Cardiac muscle cell (in vitro differentiated cells and primary cell): Measurements from ENCODE around the gene ALOX15B. TPM values are rescaled to one million over a fixed set of nuclear protein-coding genes. Genes with fewer than 3 reads are reported as not detected.

Experiments
- DNase-seq, 2 donors: peaks; one replicate each; pipeline versions ENCODE4 v3.0.0 to v3.0.0-alpha.2; 2010 to 2017; ENCODE audit warnings: low read depth in 1 of 2, low spot score in 1 of 2
- H3K27ac ChIP-seq: fragments of 200-600 bp; sonication (generic); 2 replicates; pipeline ENCODE4 v1.5.1; 2016
- H3K27me3 ChIP-seq: fragments of 200-600 bp; sonication (generic); 2 replicates; pipeline ENCODE4 v1.6.0; 2016; ENCODE audit warnings: control low read depth
- H3K36me3 ChIP-seq: fragments of 200-600 bp; sonication (generic); 2 replicates; pipeline ENCODE4 v1.5.1; 2016; ENCODE audit warnings: control low read depth
- H3K4me1 ChIP-seq: fragments of 200-600 bp; sonication (generic); 2 replicates; pipeline ENCODE4 v1.8.1; 2017; ENCODE audit warnings: low read depth, mild to moderate bottlenecking, mixed run types
- H3K4me3 ChIP-seq: fragments of 200-600 bp; sonication (generic); 2 replicates; pipeline ENCODE4 v1.5.1; 2016; ENCODE audit warnings: mild to moderate bottlenecking
- H3K9me3 ChIP-seq: fragments of 200-600 bp; sonication (generic); 2 replicates; pipeline ENCODE4 v1.5.1; 2017; ENCODE audit warnings: low read depth, mild to moderate bottlenecking, control low read depth
- CTCF ChIP-seq: IDR thresholded peaks from 2 replicates; pipeline ENCODE4 v1.5.1; 2012; ENCODE audit warnings: low read depth, mild to moderate bottlenecking, low read length
- polyA plus RNA-seq: library from polyadenylated mRNA; unstranded; fragments of >200 nt; fragmentation: Nextera tagmentation; extraction: Ambion mirVana; gene quantifications from 2 replicates; pipeline ENCODE4 v1.2.1, GENCODE V29; 2016
- total RNA-seq: library from RNA; depleted of rRNA; stranded (reverse); fragments of >200 nt; gene quantifications from 2 replicates; pipeline ENCODE4 v1.2.3, GENCODE V29; 2016

ALOX15B gene
- total and polyA plus RNA-seq, 2 experiments from 2014 or later = 0.12 to 0.33 TPM

GRCh38 chr17:8046929-8047768 lies 8.3 kb downstream of the ALOX15B start:
- no peak for DNase-seq
- Histone ChIP-seq H3K4me3 (no peak overlapping the region), H3K27ac (no peak overlapping the region), H3K4me1 (no peaks in the 10 kb centered on the region), H3K36me3 (no peaks in the 10 kb centered on the region), H3K27me3 (peaks cover 6% of the 10 kb centered on the region), H3K9me3 (no peaks in the 10 kb centered on the region)
- TF ChIP-seq CTCF = no peak

GRCh38 chr17:8047769-8048110 lies 8.9 kb downstream of the ALOX15B start:
- Histone ChIP-seq H3K4me3 (no peak overlapping the region), H3K27me3 (peaks cover 9% of the 10 kb centered on the region), H3K27ac (no peak overlapping the region), H3K36me3 (no peaks in the 10 kb centered on the region), H3K9me3 (no peaks in the 10 kb centered on the region), H3K4me1 (no peaks in the 10 kb centered on the region)
- TF ChIP-seq CTCF = no peak
- no peak for DNase-seq

- Histone ChIP-seq H3K36me3 (no peaks in the 10 kb centered on the region), H3K9me3 (no peaks in the 10 kb centered on the region), H3K27me3 (peaks cover 9% of the 10 kb centered on the region), H3K27ac (no peak overlapping the region), H3K4me1 (no peaks in the 10 kb centered on the region), H3K4me3 (no peak overlapping the region)
- no peak for TF ChIP-seq CTCF
- DNase-seq = no peak
These were observed 9.4 kb downstream of the ALOX15B start for GRCh38 chr17:8048236-8048635.

DNA sequence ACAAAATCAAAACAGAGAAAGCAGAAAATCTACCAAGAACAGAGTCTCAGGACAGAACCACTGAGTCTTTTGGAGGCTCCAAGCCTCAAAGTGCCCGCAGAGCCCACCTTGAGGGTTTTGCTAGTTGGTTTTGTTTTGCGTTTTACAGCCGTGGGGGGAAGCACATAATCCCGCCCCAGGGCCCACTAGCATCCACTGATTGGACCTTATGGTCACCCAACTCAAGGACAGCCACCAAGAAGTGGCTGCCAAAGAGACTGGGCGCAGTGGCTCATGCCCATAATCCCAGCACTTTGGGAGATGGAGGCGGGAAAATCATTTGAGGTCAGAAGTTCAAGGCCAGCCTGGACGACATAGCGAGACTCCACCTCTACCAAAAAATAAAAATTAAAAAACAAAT lies 9.9 kb downstream of the ALOX15B start:
- Histone ChIP-seq H3K9me3 (no peaks in the 10 kb centered on the region), H3K4me3 (no peak overlapping the region), H3K4me1 (no peaks in the 10 kb centered on the region), H3K27ac (no peak overlapping the region), H3K36me3 (no peaks in the 10 kb centered on the region), H3K27me3 (peaks cover 9% of the 10 kb centered on the region)
- TF ChIP-seq CTCF = no peak
- no peak for DNase-seq

GRCh38 chr17:8051831-8052230 lies 13.0 kb downstream of the ALOX15B start:
- DNase-seq = no peak
- no peak for TF ChIP-seq CTCF
- H3K4me3 ChIP-seq = no peak overlapping the region
- H3K36me3 ChIP-seq = no peaks in the 10 kb centered on the region
- no peak overlapping the region for H3K27ac ChIP-seq
- peaks cover 9% of the 10 kb centered on the region for H3K27me3 ChIP-seq
- no peaks in the 10 kb centered on the region for H3K4me1 ChIP-seq
- H3K9me3 ChIP-seq = no peaks in the 10 kb centered on the region
